ENCODE measurements around the gene VAV2. TPM values are rescaled to one million over a fixed set of nuclear protein-coding genes. Genes with fewer than 3 reads are reported as not detected.

VAV2 gene
- total and polyA plus RNA-seq, 2 experiments from 2014 or later = 8.1 to 28.9 TPM

- H3K9me3 Mint-ChIP-seq = no peaks in the 10 kb centered on the region
- Histone ChIP-seq H3K4me3 (no peak overlapping the region), H3F3A (replicated peaks; ENCODE audit: low read depth) (no peaks in the 10 kb centered on the region), H3K79me2 (replicated peaks; ENCODE audit: insufficient read depth) (peaks cover 44% of the 10 kb centered on the region), H3K4me2 (no peak overlapping the region), H3K36me3 (ENCODE audit: insufficient read depth) (no peaks in the 10 kb centered on the region), H3K27me3 (ENCODE audit: insufficient read depth) (no peaks in the 10 kb centered on the region), H3K4me1 (ENCODE audit: insufficient read depth) (no peaks in the 10 kb centered on the region), H2AFZ (no peak overlapping the region), H3K27ac (ENCODE audit: low read depth) (no peak overlapping the region), H4K20me1 (replicated peaks; ENCODE audit: insufficient read depth) (0 out of 2 replicates have a peak, but pooled peaks cover under 1% of the 10 kb centered on the region), H3K9me2 (ENCODE audit: insufficient read depth) (no peaks in the 10 kb centered on the region)
- DNase-seq (ENCODE audit: low spot score) = no peak
- peaks cover 11% of the 10 kb centered on the region for H3K27me3 Mint-ChIP-seq (ENCODE audit: insufficient read depth, low read depth, poor library complexity)
- peaks cover 12% of the 10 kb centered on the region for H3K4me1 Mint-ChIP-seq
- H3K27ac Mint-ChIP-seq = no peak overlapping the region
- H3K36me3 Mint-ChIP-seq (ENCODE audit: low read depth) = peaks cover 17% of the 10 kb centered on the region
- no peak for ATAC-seq
- TF ChIP-seq CREB1 (CRISPR knock-in tag; IDR thresholded peaks at IDR 0.05; ENCODE audit: low read depth) (no peak), ZNF462 (CRISPR knock-in tag; IDR thresholded peaks at IDR 0.05) (no peak), EZH2 (IDR thresholded peaks at IDR 0.05; ENCODE audit: low read depth, unreplicated experiment) (no peak), STAT1 (IDR thresholded peaks at IDR 0.05; ENCODE audit: unreplicated experiment) (no peak), POLR2AphosphoS5 (IDR thresholded peaks at IDR 0.05; ENCODE audit: low read depth) (no peak), NANOG (IDR thresholded peaks at IDR 0.05; ENCODE audit: borderline replicate concordance) (no peak), ZNF114 (CRISPR knock-in tag; IDR thresholded peaks at IDR 0.05) (no peak), EZH2phosphoT487 (IDR thresholded peaks at IDR 0.05; ENCODE audit: unreplicated experiment) (no peak), ZNF331 (CRISPR knock-in tag; IDR thresholded peaks at IDR 0.05; ENCODE audit: low read depth) (no peak), ETS1 (IDR thresholded peaks at IDR 0.05) (no peak), JUNB (IDR thresholded peaks at IDR 0.05; ENCODE audit: unreplicated experiment) (no peak)
- TF ChIP-seq, protein P1, sequence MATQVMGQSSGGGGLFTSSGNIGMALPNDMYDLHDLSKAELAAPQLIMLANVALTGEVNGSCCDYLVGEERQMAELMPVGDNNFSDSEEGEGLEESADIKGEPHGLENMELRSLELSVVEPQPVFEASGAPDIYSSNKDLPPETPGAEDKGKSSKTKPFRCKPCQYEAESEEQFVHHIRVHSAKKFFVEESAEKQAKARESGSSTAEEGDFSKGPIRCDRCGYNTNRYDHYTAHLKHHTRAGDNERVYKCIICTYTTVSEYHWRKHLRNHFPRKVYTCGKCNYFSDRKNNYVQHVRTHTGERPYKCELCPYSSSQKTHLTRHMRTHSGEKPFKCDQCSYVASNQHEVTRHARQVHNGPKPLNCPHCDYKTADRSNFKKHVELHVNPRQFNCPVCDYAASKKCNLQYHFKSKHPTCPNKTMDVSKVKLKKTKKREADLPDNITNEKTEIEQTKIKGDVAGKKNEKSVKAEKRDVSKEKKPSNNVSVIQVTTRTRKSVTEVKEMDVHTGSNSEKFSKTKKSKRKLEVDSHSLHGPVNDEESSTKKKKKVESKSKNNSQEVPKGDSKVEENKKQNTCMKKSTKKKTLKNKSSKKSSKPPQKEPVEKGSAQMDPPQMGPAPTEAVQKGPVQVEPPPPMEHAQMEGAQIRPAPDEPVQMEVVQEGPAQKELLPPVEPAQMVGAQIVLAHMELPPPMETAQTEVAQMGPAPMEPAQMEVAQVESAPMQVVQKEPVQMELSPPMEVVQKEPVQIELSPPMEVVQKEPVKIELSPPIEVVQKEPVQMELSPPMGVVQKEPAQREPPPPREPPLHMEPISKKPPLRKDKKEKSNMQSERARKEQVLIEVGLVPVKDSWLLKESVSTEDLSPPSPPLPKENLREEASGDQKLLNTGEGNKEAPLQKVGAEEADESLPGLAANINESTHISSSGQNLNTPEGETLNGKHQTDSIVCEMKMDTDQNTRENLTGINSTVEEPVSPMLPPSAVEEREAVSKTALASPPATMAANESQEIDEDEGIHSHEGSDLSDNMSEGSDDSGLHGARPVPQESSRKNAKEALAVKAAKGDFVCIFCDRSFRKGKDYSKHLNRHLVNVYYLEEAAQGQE (IDR thresholded peaks at IDR 0.05; ENCODE audit: unreplicated experiment) = no peak
- TF ChIP-seq, protein P2, sequence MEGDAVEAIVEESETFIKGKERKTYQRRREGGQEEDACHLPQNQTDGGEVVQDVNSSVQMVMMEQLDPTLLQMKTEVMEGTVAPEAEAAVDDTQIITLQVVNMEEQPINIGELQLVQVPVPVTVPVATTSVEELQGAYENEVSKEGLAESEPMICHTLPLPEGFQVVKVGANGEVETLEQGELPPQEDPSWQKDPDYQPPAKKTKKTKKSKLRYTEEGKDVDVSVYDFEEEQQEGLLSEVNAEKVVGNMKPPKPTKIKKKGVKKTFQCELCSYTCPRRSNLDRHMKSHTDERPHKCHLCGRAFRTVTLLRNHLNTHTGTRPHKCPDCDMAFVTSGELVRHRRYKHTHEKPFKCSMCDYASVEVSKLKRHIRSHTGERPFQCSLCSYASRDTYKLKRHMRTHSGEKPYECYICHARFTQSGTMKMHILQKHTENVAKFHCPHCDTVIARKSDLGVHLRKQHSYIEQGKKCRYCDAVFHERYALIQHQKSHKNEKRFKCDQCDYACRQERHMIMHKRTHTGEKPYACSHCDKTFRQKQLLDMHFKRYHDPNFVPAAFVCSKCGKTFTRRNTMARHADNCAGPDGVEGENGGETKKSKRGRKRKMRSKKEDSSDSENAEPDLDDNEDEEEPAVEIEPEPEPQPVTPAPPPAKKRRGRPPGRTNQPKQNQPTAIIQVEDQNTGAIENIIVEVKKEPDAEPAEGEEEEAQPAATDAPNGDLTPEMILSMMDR (conservative IDR thresholded peaks at IDR 0.05; ENCODE audit: low read depth in 2 of 2) = no peak
- no peak overlapping the region for H3K4me3 Mint-ChIP-seq
Observed at GRCh38 chr9:133928248-133928764, 63.8 kb downstream of the VAV2 start.

All from GM23338 (cell line).